Stimulated activated memory B cell treated with anti-CD40 and anti-IgM and Interleukin-4, amounts not matched to agents 10 μg/mL and 1 μg/mL and 100 μg/mL, for 72 hours (primary cell): ENCODE data around the gene LRTM2.

Experiments used
- ATAC-seq: fragments of 150-1000 bp; cut with Tn5 transposase; 2 replicates; pipeline ENCODE4 v1.10.0; 2021
- H3K27ac Mint-ChIP-seq: one replicate; pipeline ENCODE4 v1.8.0; 2022; ENCODE audit warnings: mild to moderate bottlenecking, mixed read lengths
- H3K27me3 Mint-ChIP-seq: one replicate; pipeline ENCODE4 v1.8.0; 2022; ENCODE audit warnings: mixed read lengths
- H3K36me3 Mint-ChIP-seq: one replicate; pipeline ENCODE4 v1.8.0; 2022; ENCODE audit warnings: mixed read lengths
- H3K4me1 Mint-ChIP-seq: one replicate; pipeline ENCODE4 v1.8.0; 2022; ENCODE audit warnings: mixed read lengths
- H3K4me3 Mint-ChIP-seq: one replicate; pipeline ENCODE4 v1.8.0; 2022; ENCODE audit warnings: mild to moderate bottlenecking, moderate library complexity, mixed read lengths
- H3K9me3 Mint-ChIP-seq: one replicate; pipeline ENCODE4 v1.8.0; 2022; ENCODE audit warnings: mixed read lengths

The LRTM2 gene

DNA sequence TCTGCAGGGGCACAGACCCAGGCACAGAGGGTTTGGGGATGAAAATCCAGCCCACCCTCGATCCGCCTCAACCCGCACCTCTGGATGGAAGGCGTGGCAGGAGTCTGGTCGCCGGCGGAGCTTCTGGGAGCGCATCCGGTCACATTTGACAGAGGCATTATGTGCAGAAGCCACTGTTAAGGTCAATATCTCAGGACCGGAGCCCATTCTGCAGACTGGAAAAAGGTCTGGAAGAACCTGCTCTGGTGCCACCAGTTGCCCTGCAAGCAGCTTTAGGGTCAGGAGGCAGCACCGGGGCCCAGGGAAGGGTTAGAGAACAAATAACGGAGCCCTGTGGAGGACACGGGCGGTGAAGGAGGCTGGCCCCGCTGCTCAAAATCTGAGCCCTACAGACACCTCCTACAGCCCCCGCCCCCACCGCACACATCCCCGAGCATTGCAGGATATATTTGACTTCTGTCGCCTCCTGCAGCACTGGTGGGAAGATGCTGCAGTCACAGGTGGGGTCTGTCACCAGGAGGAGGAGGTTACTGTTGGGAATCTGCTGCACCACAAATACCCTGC, 25.1 kb upstream of the LRTM2 start:
- Mint-ChIP-seq H3K4me3 (peak overlapping the region; percentile 89), H3K9me3 (no peaks in the 10 kb centered on the region), H3K4me1 (peaks cover 34% of the 10 kb centered on the region), H3K36me3 (no peaks in the 10 kb centered on the region), H3K27me3 (no peaks in the 10 kb centered on the region), H3K27ac (peak overlapping the region; percentile 88)
- no peak for ATAC-seq

DNA sequence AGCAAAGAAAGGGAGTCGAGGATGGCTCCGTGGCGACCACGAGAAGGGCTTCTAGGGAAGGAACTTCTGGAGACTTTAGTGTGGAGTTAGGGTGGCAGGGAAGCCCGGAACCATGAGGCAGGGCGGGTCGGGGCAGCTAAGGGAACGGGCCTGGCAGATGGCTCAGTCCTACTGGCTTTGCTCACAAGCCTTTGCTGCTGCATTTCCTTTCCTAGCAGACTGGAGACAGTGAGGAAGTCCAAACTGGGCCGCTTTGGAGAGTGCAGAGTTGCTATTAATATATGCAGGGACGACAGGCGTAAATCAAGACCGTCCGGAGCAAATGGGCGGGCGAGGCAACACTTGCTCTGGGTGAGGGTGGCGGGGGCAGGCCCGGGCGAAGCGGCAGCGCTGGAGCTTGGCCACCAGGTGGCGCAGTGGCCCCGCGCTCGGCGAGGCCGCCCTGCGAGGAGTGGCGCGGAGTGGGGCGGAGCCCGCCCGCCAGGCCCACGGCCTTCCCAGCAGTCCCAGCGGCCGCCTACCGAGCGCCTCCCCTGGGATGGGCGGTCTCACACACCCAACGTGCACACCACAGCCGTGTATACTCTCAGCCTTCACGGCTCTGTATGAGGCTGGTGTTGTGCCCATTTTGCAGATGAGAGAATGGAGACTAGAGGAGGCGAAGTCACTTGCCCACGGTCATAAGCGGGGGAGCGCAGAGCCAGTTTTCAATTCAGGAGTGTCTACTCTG, 24.4 kb upstream of the LRTM2 start:
- Mint-ChIP-seq H3K4me3 (peak overlapping the region; percentile 89), H3K9me3 (no peaks in the 10 kb centered on the region), H3K27me3 (no peaks in the 10 kb centered on the region), H3K27ac (peak overlapping the region; percentile 88), H3K36me3 (no peaks in the 10 kb centered on the region), H3K4me1 (peaks cover 38% of the 10 kb centered on the region)
- ATAC-seq, result peak; percentile 98

DNA sequence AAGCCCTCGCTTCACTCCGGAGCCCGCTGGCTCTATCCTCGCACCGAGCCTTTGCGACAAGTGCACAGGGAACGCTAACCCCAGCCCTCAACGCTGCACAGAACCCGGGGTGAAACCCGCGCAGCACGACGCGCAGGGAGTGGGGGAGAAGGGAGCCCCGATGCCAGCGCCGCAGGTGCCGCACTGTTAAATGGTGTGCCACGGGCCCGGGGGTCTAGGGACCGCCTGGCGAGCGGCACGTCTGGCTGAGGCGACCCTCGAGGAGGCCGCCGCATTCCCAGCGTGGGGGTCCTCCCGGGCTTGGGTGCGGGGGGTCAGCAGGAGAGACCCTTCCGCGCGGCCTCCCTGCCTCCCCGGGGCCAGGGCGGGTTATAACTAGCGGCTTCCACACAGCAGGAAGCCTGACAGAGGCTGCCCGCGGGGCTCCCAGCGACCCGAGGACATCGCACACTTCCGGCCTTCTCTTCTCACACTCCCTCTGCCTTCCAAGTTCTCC, 23.8 kb upstream of the LRTM2 start:
- H3K4me1 Mint-ChIP-seq, result peaks cover 38% of the 10 kb centered on the region
- no peaks in the 10 kb centered on the region for H3K36me3 Mint-ChIP-seq
- H3K27me3 Mint-ChIP-seq, result no peaks in the 10 kb centered on the region
- H3K27ac Mint-ChIP-seq, result peak overlapping the region; percentile 88
- H3K4me3 Mint-ChIP-seq, result peak overlapping the region; percentile 89
- H3K9me3 Mint-ChIP-seq, result no peaks in the 10 kb centered on the region
- ATAC-seq, result peak; percentile 25

DNA sequence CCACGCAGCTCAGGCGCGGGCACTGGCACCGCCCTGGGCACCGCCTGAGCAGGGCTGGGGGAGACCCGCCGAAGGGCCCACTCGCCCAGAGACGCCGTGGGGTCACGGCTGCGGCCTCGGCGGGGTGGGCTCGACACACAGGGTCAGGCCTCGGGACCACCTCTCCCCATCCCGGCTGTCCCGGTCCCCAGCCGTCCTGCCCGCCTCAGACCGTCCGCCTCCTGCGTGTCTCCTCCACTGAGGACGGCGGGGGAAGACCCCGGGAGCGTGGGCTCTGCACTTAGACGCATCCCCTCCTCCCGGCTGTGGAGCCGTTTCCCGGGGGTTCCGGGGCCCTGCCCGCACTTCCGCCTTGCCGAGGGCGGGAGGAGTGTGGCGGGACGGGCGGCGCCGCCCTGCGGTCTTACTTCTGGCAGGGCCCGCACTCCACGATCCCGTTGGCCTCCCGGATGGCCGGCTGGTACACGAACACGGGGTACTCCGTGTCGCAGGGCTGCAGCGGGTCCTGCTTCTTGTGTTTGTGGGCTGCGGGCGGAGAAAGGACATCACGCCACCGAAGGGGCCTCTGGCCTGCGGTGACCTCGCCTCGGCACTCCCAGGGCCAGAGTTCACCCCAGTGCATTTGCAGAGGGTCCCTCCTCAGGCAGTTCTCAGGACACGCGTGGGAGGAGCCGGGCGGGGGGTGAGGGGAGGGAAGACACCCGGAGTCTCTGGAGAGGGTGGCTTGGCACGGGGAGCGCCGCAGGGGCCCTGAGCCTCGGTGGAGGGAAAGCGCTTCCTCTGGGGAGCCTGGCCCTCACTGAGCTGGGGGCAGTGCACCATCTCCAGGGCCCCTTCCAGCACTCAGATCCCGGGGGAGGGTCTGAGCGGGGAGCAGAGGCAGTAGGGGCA, 23.1 kb upstream of the LRTM2 start:
- ATAC-seq, result peak; percentile 1
- no peaks in the 10 kb centered on the region for H3K27me3 Mint-ChIP-seq
- H3K9me3 Mint-ChIP-seq, result no peaks in the 10 kb centered on the region
- peak overlapping the region; percentile 89 for H3K4me3 Mint-ChIP-seq
- H3K27ac Mint-ChIP-seq, result peak overlapping the region; percentile 88
- peaks cover 36% of the 10 kb centered on the region for H3K4me1 Mint-ChIP-seq
- H3K36me3 Mint-ChIP-seq, result no peaks in the 10 kb centered on the region

DNA sequence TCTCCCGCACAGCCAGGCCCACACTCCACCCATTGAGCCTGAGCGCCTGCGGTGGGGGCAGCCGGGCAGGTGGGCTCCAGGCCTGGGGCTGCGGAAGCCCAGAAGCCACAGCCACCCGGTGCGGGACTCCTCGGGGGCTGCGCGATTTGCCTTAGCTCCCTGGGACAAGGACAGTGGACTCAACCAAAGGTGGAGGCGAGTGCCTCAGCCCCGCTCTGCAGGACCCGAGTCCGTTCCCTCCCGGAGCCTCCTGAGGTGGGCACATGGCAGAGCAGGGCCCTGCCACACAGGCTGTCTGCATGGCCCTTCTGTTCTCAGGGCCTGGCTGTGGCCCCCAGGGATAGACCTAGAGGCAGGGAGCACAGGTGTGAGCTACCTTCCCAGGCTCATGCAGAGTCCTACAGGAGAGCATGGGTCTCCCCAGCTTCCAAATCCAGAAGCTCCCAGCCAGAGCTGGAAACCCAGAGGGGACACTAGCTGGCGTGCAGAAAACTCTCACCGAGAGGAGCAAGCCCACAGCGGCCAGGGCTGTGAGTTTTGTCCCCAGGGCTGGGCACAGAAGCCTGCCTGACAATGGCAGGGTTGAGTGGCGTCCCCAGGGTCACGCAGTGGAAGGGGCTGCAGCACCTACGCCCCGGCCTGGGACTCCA, 22.2 kb upstream of the LRTM2 start:
- Mint-ChIP-seq H3K36me3 (no peaks in the 10 kb centered on the region), H3K27me3 (no peaks in the 10 kb centered on the region), H3K9me3 (no peaks in the 10 kb centered on the region), H3K4me3 (no peak overlapping the region), H3K27ac (no peak overlapping the region), H3K4me1 (peaks cover 36% of the 10 kb centered on the region)
- no peak for ATAC-seq

DNA sequence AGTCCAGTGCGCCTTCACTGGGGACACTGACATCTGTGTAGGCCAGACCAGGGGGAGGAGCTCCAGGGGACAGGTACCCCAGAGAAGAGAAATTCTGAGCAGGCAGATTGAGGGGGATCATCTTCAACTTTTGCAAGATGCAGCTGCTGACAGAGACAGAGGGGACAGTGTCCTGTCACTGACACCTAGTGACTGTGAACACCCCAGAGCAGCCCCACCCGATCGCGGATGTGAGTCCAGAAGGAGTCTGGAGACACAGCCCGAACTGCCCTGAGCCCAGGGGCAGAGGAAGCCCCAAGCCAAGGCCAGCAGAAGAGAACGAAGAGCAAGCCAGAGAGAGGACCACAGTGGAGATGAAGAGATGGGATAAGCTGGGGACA, 21.7 kb upstream of the LRTM2 start:
- H3K4me3 Mint-ChIP-seq, result no peak overlapping the region
- H3K27me3 Mint-ChIP-seq, result no peaks in the 10 kb centered on the region
- H3K36me3 Mint-ChIP-seq, result no peaks in the 10 kb centered on the region
- H3K4me1 Mint-ChIP-seq, result peaks cover 36% of the 10 kb centered on the region
- no peak overlapping the region for H3K27ac Mint-ChIP-seq
- no peak for ATAC-seq
- H3K9me3 Mint-ChIP-seq, result no peaks in the 10 kb centered on the region

DNA sequence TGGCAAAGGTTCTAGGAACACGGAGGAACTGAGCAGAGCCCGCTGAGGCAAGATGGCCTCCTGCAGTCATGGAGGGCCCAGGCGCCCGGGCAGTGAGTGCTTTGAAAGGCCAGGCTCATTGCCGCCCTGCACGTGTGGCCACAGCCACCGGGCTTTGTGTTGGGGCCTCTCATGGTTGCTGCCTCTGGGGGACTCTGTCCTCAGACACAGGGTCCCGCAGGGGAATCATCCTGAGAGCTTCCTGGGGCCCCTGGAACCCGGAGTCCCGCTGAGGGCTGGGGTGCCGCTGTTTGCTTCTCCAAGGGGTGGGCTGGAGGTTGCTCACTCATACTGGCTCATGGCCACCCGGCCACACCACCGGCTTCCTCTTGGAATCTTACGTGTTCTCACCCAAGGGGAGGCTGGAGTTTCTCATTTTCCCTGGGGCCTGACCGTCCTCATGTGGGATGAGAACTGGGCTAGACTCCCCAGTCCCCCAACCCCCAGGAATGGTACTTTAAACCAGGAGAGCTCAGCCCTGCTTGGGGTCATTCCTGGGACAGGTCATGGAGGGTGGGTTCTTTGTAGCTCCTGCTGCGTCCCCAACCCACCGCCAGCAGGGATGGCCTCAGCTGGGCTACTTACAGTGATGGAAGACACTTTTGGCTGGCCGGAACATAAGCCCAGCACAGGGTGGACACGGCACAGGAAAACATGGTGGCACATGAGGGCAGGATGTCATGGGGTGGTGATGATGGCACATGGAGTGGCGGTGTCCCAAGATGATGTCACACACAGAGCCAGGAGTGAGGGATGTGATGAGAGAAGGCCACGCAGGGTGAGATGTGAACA, 21.1 kb upstream of the LRTM2 start:
- H3K27me3 Mint-ChIP-seq, result no peaks in the 10 kb centered on the region
- H3K4me3 Mint-ChIP-seq, result no peak overlapping the region
- no peaks in the 10 kb centered on the region for H3K9me3 Mint-ChIP-seq
- H3K27ac Mint-ChIP-seq, result no peak overlapping the region
- ATAC-seq, result no peak
- H3K4me1 Mint-ChIP-seq, result peaks cover 36% of the 10 kb centered on the region
- no peaks in the 10 kb centered on the region for H3K36me3 Mint-ChIP-seq

DNA sequence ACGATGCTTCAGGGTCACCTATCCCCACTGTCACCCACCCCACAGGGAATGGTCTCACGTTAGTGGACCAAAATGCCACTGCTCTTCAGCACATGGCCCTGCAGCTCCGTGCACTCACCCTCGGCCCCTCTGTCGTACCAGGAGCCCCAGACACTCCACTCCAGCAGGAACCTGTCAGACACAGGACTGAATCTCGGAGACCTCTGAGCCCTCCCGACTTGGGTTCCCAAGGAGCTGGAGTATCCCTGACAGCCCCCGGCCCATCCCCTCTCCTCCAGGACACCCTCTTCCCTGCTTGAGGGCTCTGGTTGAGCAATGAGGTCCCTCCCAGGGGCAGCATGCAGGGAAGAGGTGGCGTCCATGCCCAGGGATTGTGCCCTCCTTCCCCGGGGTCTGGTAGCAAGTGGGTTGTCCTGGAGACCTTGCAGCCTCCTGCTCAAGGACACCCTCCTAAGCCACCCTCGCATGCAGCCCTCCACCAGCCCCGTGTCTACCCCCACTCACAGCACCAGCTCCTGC, 20.4 kb upstream of the LRTM2 start:
- Mint-ChIP-seq H3K9me3 (no peaks in the 10 kb centered on the region), H3K4me1 (peaks cover 42% of the 10 kb centered on the region), H3K27me3 (no peaks in the 10 kb centered on the region), H3K27ac (no peak overlapping the region), H3K4me3 (no peak overlapping the region), H3K36me3 (no peaks in the 10 kb centered on the region)
- no peak for ATAC-seq

DNA sequence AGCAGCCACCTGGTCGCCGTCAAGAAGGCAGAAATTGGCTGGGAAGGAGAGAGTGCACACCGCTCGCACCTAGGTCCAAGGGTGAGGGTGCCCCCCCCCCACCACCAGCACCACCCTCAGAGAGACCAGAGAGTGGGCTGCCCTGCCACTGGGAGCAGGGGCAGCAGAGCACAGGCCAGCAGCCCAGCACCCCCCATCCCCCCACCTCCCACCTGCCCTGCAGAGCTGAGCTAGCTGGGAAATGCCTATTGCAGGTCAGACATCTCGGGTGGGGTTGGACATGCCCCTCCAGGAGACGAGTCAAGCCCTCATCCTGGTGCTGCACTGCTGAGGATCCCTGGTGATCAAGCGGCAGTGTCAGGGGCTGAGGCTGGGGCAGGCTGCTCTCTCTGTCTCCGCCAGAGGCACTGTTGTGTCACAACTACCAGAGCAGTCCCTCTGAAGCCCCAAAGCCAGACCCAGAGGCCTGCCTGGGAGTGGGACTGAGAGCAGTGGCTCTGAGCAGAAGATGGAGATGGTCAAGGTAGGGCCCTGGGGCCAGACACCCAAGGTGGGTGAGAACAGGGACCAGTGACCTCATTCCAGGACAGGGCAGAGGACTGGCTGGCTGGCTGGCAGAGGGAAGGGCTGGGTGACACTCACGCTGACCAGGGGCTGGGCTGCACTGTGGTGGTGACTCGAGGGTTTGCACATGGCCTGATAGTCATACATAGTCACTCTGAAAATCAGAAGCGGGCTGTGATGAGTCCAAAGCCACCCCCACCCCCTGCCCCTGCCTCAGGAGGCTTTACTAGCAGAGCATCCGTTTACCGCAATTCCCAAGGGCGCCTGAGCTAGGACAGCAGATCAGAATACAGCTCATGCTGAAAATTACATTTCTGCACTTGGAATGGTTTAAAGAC, 19.7 kb upstream of the LRTM2 start:
- H3K4me1 Mint-ChIP-seq, result peaks cover 35% of the 10 kb centered on the region
- no peaks in the 10 kb centered on the region for H3K36me3 Mint-ChIP-seq
- H3K4me3 Mint-ChIP-seq, result peak overlapping the region; percentile 28
- peak overlapping the region; percentile 56 for H3K27ac Mint-ChIP-seq
- H3K27me3 Mint-ChIP-seq, result no peaks in the 10 kb centered on the region
- ATAC-seq, result peak; percentile 46
- H3K9me3 Mint-ChIP-seq, result no peaks in the 10 kb centered on the region

DNA sequence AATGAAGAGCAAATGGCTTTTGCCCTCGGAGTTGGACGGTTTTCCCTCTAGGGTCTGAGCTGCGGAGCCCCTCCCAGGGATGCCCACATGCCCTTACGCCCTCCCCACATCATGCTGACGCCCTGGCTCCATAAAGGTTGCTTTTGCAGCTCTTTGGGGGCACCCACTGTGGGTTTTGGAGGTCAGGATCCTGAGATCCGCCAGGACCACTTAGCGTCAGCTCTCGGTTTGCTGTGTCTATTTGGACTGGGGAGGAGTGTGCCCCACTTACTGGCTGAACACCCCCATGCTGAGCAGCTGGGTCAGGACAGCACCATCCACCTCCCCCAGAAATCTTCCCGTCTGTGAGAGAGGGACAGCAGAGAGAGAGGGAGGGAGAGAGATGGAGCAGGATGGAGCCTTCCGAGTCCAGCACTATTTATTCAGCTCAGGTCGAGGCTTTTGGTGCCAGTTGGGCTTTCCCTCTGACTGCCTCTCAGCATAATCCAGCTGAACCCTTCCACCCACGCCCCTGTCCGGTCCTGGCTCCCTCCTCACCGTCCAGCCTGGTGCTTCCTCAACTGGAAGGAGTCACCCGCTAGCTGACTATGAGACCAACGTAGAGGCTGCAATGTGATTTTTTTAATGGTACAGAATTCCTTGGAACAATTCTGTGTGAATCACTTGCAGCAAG, 18.9 kb upstream of the LRTM2 start:
- no peak for ATAC-seq
- Mint-ChIP-seq H3K4me1 (peaks cover 29% of the 10 kb centered on the region), H3K9me3 (no peaks in the 10 kb centered on the region), H3K27ac (no peak overlapping the region), H3K36me3 (no peaks in the 10 kb centered on the region), H3K4me3 (no peak overlapping the region), H3K27me3 (no peaks in the 10 kb centered on the region)

DNA sequence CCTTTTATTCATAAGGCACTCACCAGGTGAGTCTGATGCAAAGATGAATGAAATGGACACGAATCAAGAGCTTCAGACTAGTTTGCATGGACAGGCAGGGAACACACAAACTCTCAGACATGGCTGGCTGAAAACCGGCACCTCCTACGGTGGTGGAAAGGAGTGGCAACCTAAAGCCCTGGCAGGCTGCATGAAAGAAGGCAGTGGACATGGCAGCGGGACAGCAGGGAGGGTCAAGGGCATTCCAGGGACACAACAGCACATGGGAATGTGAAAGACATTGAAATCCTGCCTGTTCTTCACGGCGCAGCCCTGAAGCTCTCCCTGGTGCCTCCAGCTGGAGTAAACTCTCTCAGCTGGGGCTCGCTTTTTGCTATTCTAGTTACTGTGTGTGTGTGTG, 16.6 kb upstream of the LRTM2 start:
- Mint-ChIP-seq H3K9me3 (no peaks in the 10 kb centered on the region), H3K27me3 (no peaks in the 10 kb centered on the region), H3K27ac (no peak overlapping the region), H3K4me3 (no peak overlapping the region), H3K4me1 (peaks cover 29% of the 10 kb centered on the region), H3K36me3 (no peaks in the 10 kb centered on the region)
- no peak for ATAC-seq

DNA sequence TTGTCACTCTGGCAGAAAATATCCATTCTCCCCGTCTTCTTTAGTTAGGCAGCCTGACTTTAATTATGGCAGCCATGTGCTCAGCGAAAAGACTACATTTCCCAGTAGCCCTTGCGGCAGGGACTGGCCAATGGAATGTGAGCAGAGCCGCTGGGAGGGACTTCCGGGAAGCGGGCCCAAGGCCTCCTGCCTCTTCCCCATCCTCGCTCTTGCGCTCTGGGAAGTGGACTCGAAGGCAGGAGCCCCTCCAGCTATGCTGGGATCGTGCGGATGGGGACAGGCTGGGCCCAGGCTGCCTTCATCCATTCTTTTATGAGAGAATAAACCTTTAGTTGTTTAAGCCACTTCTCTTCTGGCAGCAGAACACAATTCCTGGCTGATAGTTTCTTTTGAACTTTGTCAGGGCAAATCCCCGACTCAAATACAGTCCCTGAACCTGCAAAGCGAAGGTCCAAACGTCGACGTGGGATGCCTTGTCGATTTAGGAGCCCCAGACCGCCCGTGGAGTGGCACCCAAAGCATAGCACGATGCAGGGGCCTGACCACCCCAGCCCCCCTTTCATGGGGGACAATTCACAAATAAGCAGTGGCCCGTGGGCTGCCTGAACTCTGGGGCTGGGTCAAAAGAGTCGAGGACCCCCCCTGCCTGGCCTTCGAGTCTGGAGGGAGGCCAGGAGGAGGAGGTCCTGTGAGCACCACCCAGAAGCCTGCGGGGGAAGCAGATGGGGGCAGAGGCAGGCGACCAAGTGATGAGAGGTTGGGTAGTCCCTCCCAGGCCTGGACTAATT, 15.6 kb upstream of the LRTM2 start:
- Mint-ChIP-seq H3K4me1 (peaks cover 31% of the 10 kb centered on the region), H3K27ac (peak overlapping the region; percentile 82), H3K9me3 (no peaks in the 10 kb centered on the region), H3K27me3 (no peaks in the 10 kb centered on the region), H3K36me3 (no peaks in the 10 kb centered on the region), H3K4me3 (peak overlapping the region; percentile 50)
- peak; percentile 80 for ATAC-seq
